Neural cell (in vitro differentiated cells): Measurements from ENCODE around the gene RNF215.

Source experiments
- EP300 ChIP-seq: fragments of 450-650 bp; conservative IDR thresholded peaks from 2 replicates; pipeline ENCODE4 v1.6.1; 2014; ENCODE audit warnings: antibody characterized with exemption, mild to moderate bottlenecking, moderate library complexity; ENCODE audit not compliant: poor library complexity, severe bottlenecking
- EZH2 ChIP-seq: fragments of 200-600, 300-800 bp; shearing (Covaris generic), sonication (generic); IDR thresholded peaks from 2 replicates; pipeline ENCODE4 v1.6.1; 2014; ENCODE audit warnings: antibody characterized with exemption, low read length, borderline replicate concordance, mild to moderate bottlenecking; ENCODE audit not compliant: insufficient read depth, poor library complexity, severe bottlenecking
- POLR2AphosphoS5 ChIP-seq: IDR thresholded peaks from 2 replicates; pipeline ENCODE4 v1.6.1; 2012
- RAD21 ChIP-seq: fragments of 450-650 bp; conservative IDR thresholded peaks from 2 replicates; pipeline ENCODE4 v1.6.1; 2014; ENCODE audit warnings: antibody characterized with exemption, mild to moderate bottlenecking, moderate library complexity
- REST ChIP-seq: IDR thresholded peaks from 2 replicates; pipeline ENCODE4 v1.6.1; 2012; ENCODE audit warnings: borderline replicate concordance
- SMC3 ChIP-seq: fragments of 450-650 bp; conservative IDR thresholded peaks from 2 replicates; pipeline ENCODE4 v1.6.1; 2014; ENCODE audit warnings: antibody characterized with exemption, mild to moderate bottlenecking, moderate library complexity; ENCODE audit not compliant: poor library complexity
- TAF1 ChIP-seq: IDR thresholded peaks from 2 replicates; pipeline ENCODE4 v1.6.1; 2012; ENCODE audit warnings: low read depth
- TF ChIP-seq, protein P1 (sequence below): fragments of 450-650 bp; IDR thresholded peaks from 2 replicates; pipeline ENCODE4 v1.5.1; 2014; ENCODE audit warnings: antibody characterized with exemption, mild to moderate bottlenecking, moderate library complexity; ENCODE audit not compliant: poor library complexity, severe bottlenecking

- TF ChIP-seq, protein P1, sequence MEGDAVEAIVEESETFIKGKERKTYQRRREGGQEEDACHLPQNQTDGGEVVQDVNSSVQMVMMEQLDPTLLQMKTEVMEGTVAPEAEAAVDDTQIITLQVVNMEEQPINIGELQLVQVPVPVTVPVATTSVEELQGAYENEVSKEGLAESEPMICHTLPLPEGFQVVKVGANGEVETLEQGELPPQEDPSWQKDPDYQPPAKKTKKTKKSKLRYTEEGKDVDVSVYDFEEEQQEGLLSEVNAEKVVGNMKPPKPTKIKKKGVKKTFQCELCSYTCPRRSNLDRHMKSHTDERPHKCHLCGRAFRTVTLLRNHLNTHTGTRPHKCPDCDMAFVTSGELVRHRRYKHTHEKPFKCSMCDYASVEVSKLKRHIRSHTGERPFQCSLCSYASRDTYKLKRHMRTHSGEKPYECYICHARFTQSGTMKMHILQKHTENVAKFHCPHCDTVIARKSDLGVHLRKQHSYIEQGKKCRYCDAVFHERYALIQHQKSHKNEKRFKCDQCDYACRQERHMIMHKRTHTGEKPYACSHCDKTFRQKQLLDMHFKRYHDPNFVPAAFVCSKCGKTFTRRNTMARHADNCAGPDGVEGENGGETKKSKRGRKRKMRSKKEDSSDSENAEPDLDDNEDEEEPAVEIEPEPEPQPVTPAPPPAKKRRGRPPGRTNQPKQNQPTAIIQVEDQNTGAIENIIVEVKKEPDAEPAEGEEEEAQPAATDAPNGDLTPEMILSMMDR: no peak
- no peak for TF ChIP-seq POLR2AphosphoS5
- TF ChIP-seq EP300: no peak
- no peak for TF ChIP-seq EZH2
- no peak for TF ChIP-seq SMC3
- no peak for TF ChIP-seq RAD21
- TF ChIP-seq TAF1: no peak
- TF ChIP-seq REST: no peak
Observed at GRCh38 chr22:30427871-30428270, 40.7 kb upstream of the RNF215 start.
